CD4-positive, alpha-beta memory T cell (primary cell): ENCODE measurements around the gene PTPRM. TPM values are rescaled to one million over a fixed set of nuclear protein-coding genes. Genes with fewer than 3 reads are reported as not detected.

ENCODE experiments used
- CTCF ChIA-PET: fragments of 350-600 bp; sonication (Branson Sonifier 250); formaldehyde crosslinking; loops from one replicate; lab custom pipeline; 2021; ENCODE audit warnings: inconsistent platforms; ENCODE audit not compliant: partially characterized antibody; lab: Charles Lee
- POLR2A ChIA-PET: fragments of 350-600 bp; sonication (Branson Sonifier 250); formaldehyde crosslinking; loops from one replicate; lab custom pipeline; 2021; ENCODE audit not compliant: partially characterized antibody; lab: Charles Lee
- DNase-seq, 5 donors: peaks; one replicate each; pipeline versions ENCODE4 v3.0.0 to v3.0.0-alpha.2; 2020 to 2022; ENCODE audit warnings: mixed read lengths in 1 of 5
- H3K27ac ChIP-seq: one replicate; pipeline ENCODE4 v1.7.0; 2013; ENCODE audit warnings: low read depth, low read length
- H3K27me3 ChIP-seq: 2 replicates; pipeline ENCODE4 v1.7.0; 2013; ENCODE audit warnings: mild to moderate bottlenecking, low read length, moderate library complexity; ENCODE audit not compliant: insufficient read depth
- H3K36me3 ChIP-seq: 2 replicates; pipeline ENCODE4 v1.7.0; 2013; ENCODE audit warnings: mild to moderate bottlenecking, low read length, moderate library complexity; ENCODE audit not compliant: insufficient read depth
- H3K4me1 ChIP-seq: 2 replicates; pipeline ENCODE4 v1.7.0; 2013; ENCODE audit warnings: mild to moderate bottlenecking, low read length, moderate library complexity; ENCODE audit not compliant: insufficient read depth
- H3K4me3 ChIP-seq, 2 donors: one replicate each; pipeline ENCODE4 v1.7.0; 2013; ENCODE audit warnings: low read length in 2 of 2, mild to moderate bottlenecking in 1 of 2
- H3K9me3 ChIP-seq, 2 donors: one replicate each; pipeline ENCODE4 v1.7.0; 2013; ENCODE audit warnings: low read length in 2 of 2, control low read depth in 1 of 2; ENCODE audit not compliant: control insufficient read depth in 1 of 2
- H3K27ac Mint-ChIP-seq, 7 donors: one replicate each; pipeline ENCODE4 v1.8.0; 2020 to 2021; ENCODE audit warnings: mixed read lengths in 7 of 7, mild to moderate bottlenecking in 6 of 7, inconsistent platforms in 3 of 7, moderate library complexity in 3 of 7
- H3K27me3 Mint-ChIP-seq, 2 donors: one replicate each; pipeline ENCODE4 v1.8.0; 2020 to 2021; ENCODE audit warnings: mixed read lengths in 2 of 2
- H3K36me3 Mint-ChIP-seq, 2 donors: one replicate each; pipeline ENCODE4 v1.8.0; 2020 to 2021; ENCODE audit warnings: mixed read lengths in 2 of 2, inconsistent platforms in 1 of 2, mild to moderate bottlenecking in 1 of 2
- H3K4me1 Mint-ChIP-seq, 4 donors: one replicate each; pipeline ENCODE4 v1.8.0; 2020 to 2021; ENCODE audit warnings: mixed read lengths in 4 of 4, mild to moderate bottlenecking in 1 of 4
- H3K4me3 Mint-ChIP-seq, 8 donors: one replicate each; pipeline ENCODE4 v1.8.0; 2020 to 2021; ENCODE audit warnings: mixed read lengths in 8 of 8, mild to moderate bottlenecking in 7 of 8, moderate library complexity in 6 of 8, inconsistent platforms in 3 of 8
- H3K9me3 Mint-ChIP-seq, 8 donors: one replicate each; pipeline ENCODE4 v1.8.0; 2020 to 2021; ENCODE audit warnings: mixed read lengths in 8 of 8, mild to moderate bottlenecking in 5 of 8, inconsistent platforms in 3 of 8, moderate library complexity in 1 of 8
- intact Hi-C: fragments of 100-400 bp; cut with micrococcal nuclease; formaldehyde crosslinking; loops from one replicate; pipeline ENCODE4 v1.15.1; 2023
- polyA plus RNA-seq, 2 donors: library from polyadenylated mRNA; unstranded; fragments of 300-500 nt; fragmentation: Illumina TruSeq; gene quantifications; one replicate each; pipeline ENCODE4 v1.2.3, GENCODE V29; 2021
- total RNA-seq, 2 experiments: library from RNA; stranded (reverse); gene quantifications; one replicate each; pipeline ENCODE4 v1.2.3, GENCODE V29; 2021

Gene PTPRM
- total and polyA plus RNA-seq, 4 experiments from 2014 or later: 6.7 to 20.1 (median 12.9) TPM

- DNase-seq: no peak
- H3K9me3 ChIP-seq: no peaks in the 10 kb centered on the region
- H3K27me3 ChIP-seq: no peaks in the 10 kb centered on the region
- no peaks in the 10 kb centered on the region for H3K36me3 ChIP-seq
- H3K27me3 Mint-ChIP-seq: peaks cover 0 to 2% of the 10 kb centered on the region in 2 donors
- H3K4me1 ChIP-seq: no peaks in the 10 kb centered on the region
- ChIA-PET CTCF (interaction anchor here (1.7 kb wide), 1 partner anchor 13 kb away, joined by 4 read pairs; no protein-coding TSS in a partner anchor), POLR2A (no interaction called here)
- H3K4me1 Mint-ChIP-seq: peaks cover 0 to 4% (median 2%) of the 10 kb centered on the region in 4 donors
- H3K4me3 ChIP-seq: no peak overlapping the region
- H3K27ac ChIP-seq: no peak overlapping the region
- intact Hi-C loops: no loop called here
- no peak overlapping the region for H3K27ac Mint-ChIP-seq
- no peak overlapping the region for H3K4me3 Mint-ChIP-seq
- H3K9me3 Mint-ChIP-seq: no peaks in the 10 kb centered on the region
- H3K36me3 Mint-ChIP-seq: no peaks in the 10 kb centered on the region
Measured at GRCh38 chr18:7592305-7593071, 25.4 kb downstream of the PTPRM start.

GRCh38 chr18:7593218-7593819, 26.2 kb downstream of the PTPRM start:
- CTCF ChIA-PET: no interaction called here
- H3K27me3 ChIP-seq: no peaks in the 10 kb centered on the region
- H3K27ac ChIP-seq: no peak overlapping the region
- no peak for DNase-seq
- POLR2A ChIA-PET: no interaction called here
- no peaks in the 10 kb centered on the region for H3K36me3 ChIP-seq
- no peaks in the 10 kb centered on the region for H3K9me3 Mint-ChIP-seq
- H3K4me3 Mint-ChIP-seq: no peak overlapping the region
- peaks cover 0 to 4% (median 2%) of the 10 kb centered on the region in 4 donors for H3K4me1 Mint-ChIP-seq
- H3K4me3 ChIP-seq: no peak overlapping the region
- H3K4me1 ChIP-seq: no peaks in the 10 kb centered on the region
- no peaks in the 10 kb centered on the region for H3K36me3 Mint-ChIP-seq
- H3K9me3 ChIP-seq: no peaks in the 10 kb centered on the region
- peaks cover 0 to 2% of the 10 kb centered on the region in 2 donors for H3K27me3 Mint-ChIP-seq
- intact Hi-C loops: no loop called here
- H3K27ac Mint-ChIP-seq: no peak overlapping the region

GRCh38 chr18:7596147-7596546, 29.0 kb downstream of the PTPRM start:
- Histone ChIP-seq H3K36me3 (no peaks in the 10 kb centered on the region), H3K4me3 (no peak overlapping the region), H3K9me3 (no peaks in the 10 kb centered on the region), H3K27me3 (no peaks in the 10 kb centered on the region), H3K4me1 (no peaks in the 10 kb centered on the region), H3K27ac (no peak overlapping the region)
- H3K4me3 Mint-ChIP-seq: no peak overlapping the region
- no peaks in the 10 kb centered on the region for H3K27me3 Mint-ChIP-seq
- peaks cover 0 to 6% (median 3%) of the 10 kb centered on the region in 4 donors for H3K4me1 Mint-ChIP-seq
- H3K36me3 Mint-ChIP-seq: no peaks in the 10 kb centered on the region
- ChIA-PET CTCF (no interaction called here), POLR2A (no interaction called here)
- no peak for DNase-seq
- H3K9me3 Mint-ChIP-seq: no peaks in the 10 kb centered on the region
- H3K27ac Mint-ChIP-seq: no peak overlapping the region
- intact Hi-C loops: no loop called here

- no peak for DNase-seq
- H3K4me1 ChIP-seq: no peaks in the 10 kb centered on the region
- Mint-ChIP-seq H3K36me3 (no peaks in the 10 kb centered on the region), H3K4me3 (no peak overlapping the region), H3K27me3 (no peaks in the 10 kb centered on the region), H3K4me1 (peaks cover 0 to 6% (median 3%) of the 10 kb centered on the region in 4 donors), H3K9me3 (no peaks in the 10 kb centered on the region), H3K27ac (no peak overlapping the region)
- POLR2A ChIA-PET: no interaction called here
- no peak overlapping the region for H3K4me3 ChIP-seq
- intact Hi-C loops: no loop called here
- CTCF ChIA-PET: no interaction called here
- no peaks in the 10 kb centered on the region for H3K27me3 ChIP-seq
- H3K9me3 ChIP-seq: no peaks in the 10 kb centered on the region
- H3K36me3 ChIP-seq: no peaks in the 10 kb centered on the region
- no peak overlapping the region for H3K27ac ChIP-seq
Measured at GRCh38 chr18:7597500-7597899, 30.4 kb downstream of the PTPRM start.

- Histone ChIP-seq H3K27ac (no peak overlapping the region), H3K36me3 (no peaks in the 10 kb centered on the region), H3K4me3 (no peak overlapping the region), H3K9me3 (no peaks in the 10 kb centered on the region), H3K27me3 (no peaks in the 10 kb centered on the region), H3K4me1 (no peaks in the 10 kb centered on the region)
- intact Hi-C loops: no loop called here
- POLR2A ChIA-PET: no interaction called here
- no peak for DNase-seq
- Mint-ChIP-seq H3K9me3 (no peaks in the 10 kb centered on the region), H3K27ac (no peak overlapping the region), H3K4me1 (peaks cover 0 to 6% (median 3%) of the 10 kb centered on the region in 4 donors), H3K36me3 (no peaks in the 10 kb centered on the region), H3K4me3 (no peak overlapping the region), H3K27me3 (no peaks in the 10 kb centered on the region)
- CTCF ChIA-PET: no interaction called here
Measured at GRCh38 chr18:7598167-7599047, 31.3 kb downstream of the PTPRM start.

GRCh38 chr18:7600036-7600435, 32.9 kb downstream of the PTPRM start:
- Histone ChIP-seq H3K27ac (no peak overlapping the region), H3K4me1 (no peaks in the 10 kb centered on the region), H3K27me3 (no peaks in the 10 kb centered on the region), H3K36me3 (no peaks in the 10 kb centered on the region), H3K9me3 (no peaks in the 10 kb centered on the region), H3K4me3 (no peak overlapping the region)
- CTCF ChIA-PET: no interaction called here
- peak overlapping the region in 3 of 7 donors; percentile 31 to 70 (median 32) for H3K27ac Mint-ChIP-seq
- no peaks in the 10 kb centered on the region for H3K27me3 Mint-ChIP-seq
- intact Hi-C loops: no loop called here
- peaks cover 0 to 6% (median 3%) of the 10 kb centered on the region in 4 donors for H3K4me1 Mint-ChIP-seq
- DNase-seq: no peak
- H3K36me3 Mint-ChIP-seq: no peaks in the 10 kb centered on the region
- no peak overlapping the region for H3K4me3 Mint-ChIP-seq
- H3K9me3 Mint-ChIP-seq: no peaks in the 10 kb centered on the region
- POLR2A ChIA-PET: no interaction called here
